Mesothelial cell of epicardium (in vitro differentiated cells): ENCODE data around the gene WDR17. TPM values are rescaled to one million over a fixed set of nuclear protein-coding genes. Genes with fewer than 3 reads are reported as not detected.

Experiments used
- DNase-seq, 2 experiments: peaks; one replicate each; pipeline ENCODE4 v3.0.0; 2021; ENCODE audit warnings: low spot score in 2 of 2; ENCODE audit not compliant: unreplicated experiment in 2 of 2
- H3K27ac Mint-ChIP-seq: 2 replicates; pipeline ENCODE4 v1.8.0; 2021; ENCODE audit warnings: mixed read lengths
- H3K27me3 Mint-ChIP-seq: 2 replicates; pipeline ENCODE4 v1.8.0; 2021; ENCODE audit warnings: low read depth, mixed read lengths
- H3K36me3 Mint-ChIP-seq: 2 replicates; pipeline ENCODE4 v1.8.0; 2021; ENCODE audit warnings: mixed read lengths
- H3K4me1 Mint-ChIP-seq: 2 replicates; pipeline ENCODE4 v1.8.0; 2021; ENCODE audit warnings: mixed read lengths
- H3K4me3 Mint-ChIP-seq: 2 replicates; pipeline ENCODE4 v1.8.0; 2021; ENCODE audit warnings: mild to moderate bottlenecking, moderate library complexity, mixed read lengths
- H3K9me3 Mint-ChIP-seq: 2 replicates; pipeline ENCODE4 v1.8.0; 2021; ENCODE audit warnings: mixed read lengths
- total RNA-seq: library from RNA; stranded (reverse); gene quantifications from 3 replicates; pipeline ENCODE4 v1.2.1, GENCODE V29; 2021
- TF ChIP-seq, protein P1 (sequence below): fragments of 200-600 bp; sonication (generic); IDR thresholded peaks from one replicate; pipeline ENCODE4 v1.5.0; 2021; ENCODE audit warnings: antibody characterized with exemption; ENCODE audit not compliant: unreplicated experiment

WDR17 gene
- total RNA-seq, 1 donor from 2014 or later, result 2.4 TPM

DNA sequence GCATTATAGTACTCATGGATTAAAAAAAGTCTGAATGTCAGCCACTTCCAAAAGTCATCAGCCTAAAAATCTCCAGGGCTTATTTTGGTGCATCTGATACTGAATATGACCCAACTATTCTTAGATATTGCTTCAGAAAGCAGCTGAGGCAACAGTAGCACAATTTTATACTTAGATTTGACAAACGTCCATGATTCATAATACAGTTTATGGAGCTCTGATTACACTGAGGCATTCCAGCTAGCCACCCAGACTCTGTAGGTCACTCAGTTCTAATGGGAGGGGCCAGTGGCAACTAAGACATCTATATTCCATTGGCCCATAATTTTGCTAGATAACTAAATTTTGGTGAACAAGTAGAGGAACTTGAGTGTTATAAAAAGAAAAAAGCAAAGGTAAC is 119.4 kb downstream of the WDR17 start:
- no peaks in the 10 kb centered on the region for H3K9me3 Mint-ChIP-seq
- H3K4me1 Mint-ChIP-seq, result no peaks in the 10 kb centered on the region
- TF ChIP-seq, protein P1, sequence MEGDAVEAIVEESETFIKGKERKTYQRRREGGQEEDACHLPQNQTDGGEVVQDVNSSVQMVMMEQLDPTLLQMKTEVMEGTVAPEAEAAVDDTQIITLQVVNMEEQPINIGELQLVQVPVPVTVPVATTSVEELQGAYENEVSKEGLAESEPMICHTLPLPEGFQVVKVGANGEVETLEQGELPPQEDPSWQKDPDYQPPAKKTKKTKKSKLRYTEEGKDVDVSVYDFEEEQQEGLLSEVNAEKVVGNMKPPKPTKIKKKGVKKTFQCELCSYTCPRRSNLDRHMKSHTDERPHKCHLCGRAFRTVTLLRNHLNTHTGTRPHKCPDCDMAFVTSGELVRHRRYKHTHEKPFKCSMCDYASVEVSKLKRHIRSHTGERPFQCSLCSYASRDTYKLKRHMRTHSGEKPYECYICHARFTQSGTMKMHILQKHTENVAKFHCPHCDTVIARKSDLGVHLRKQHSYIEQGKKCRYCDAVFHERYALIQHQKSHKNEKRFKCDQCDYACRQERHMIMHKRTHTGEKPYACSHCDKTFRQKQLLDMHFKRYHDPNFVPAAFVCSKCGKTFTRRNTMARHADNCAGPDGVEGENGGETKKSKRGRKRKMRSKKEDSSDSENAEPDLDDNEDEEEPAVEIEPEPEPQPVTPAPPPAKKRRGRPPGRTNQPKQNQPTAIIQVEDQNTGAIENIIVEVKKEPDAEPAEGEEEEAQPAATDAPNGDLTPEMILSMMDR, result no peak
- H3K4me3 Mint-ChIP-seq, result no peak overlapping the region
- H3K36me3 Mint-ChIP-seq, result no peaks in the 10 kb centered on the region
- DNase-seq, result no peak
- no peak overlapping the region for H3K27ac Mint-ChIP-seq
- no peaks in the 10 kb centered on the region for H3K27me3 Mint-ChIP-seq

DNA sequence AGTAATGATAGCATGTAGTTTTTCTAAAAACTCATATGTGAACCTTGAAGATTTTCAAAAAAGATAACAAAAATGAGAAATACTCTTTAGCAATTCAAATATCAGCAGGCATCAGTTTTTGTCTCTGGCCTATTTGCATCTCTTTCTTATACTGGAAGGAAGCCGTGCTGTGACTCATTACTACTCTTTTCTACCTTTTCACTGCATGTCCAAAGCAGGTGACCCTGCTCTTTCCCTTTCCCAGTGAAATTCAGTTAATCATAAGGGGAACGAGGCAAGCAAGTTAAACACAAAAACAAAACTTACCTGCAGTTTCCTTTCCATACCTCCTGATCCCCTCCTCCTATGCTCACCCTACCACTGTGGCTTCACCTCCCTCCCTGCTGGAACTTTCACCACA is 120.4 kb downstream of the WDR17 start:
- Mint-ChIP-seq H3K27me3 (no peaks in the 10 kb centered on the region), H3K36me3 (no peaks in the 10 kb centered on the region), H3K9me3 (no peaks in the 10 kb centered on the region), H3K4me3 (no peak overlapping the region), H3K27ac (no peak overlapping the region), H3K4me1 (no peaks in the 10 kb centered on the region)
- TF ChIP-seq, protein P1, result no peak
- no peak for DNase-seq

DNA sequence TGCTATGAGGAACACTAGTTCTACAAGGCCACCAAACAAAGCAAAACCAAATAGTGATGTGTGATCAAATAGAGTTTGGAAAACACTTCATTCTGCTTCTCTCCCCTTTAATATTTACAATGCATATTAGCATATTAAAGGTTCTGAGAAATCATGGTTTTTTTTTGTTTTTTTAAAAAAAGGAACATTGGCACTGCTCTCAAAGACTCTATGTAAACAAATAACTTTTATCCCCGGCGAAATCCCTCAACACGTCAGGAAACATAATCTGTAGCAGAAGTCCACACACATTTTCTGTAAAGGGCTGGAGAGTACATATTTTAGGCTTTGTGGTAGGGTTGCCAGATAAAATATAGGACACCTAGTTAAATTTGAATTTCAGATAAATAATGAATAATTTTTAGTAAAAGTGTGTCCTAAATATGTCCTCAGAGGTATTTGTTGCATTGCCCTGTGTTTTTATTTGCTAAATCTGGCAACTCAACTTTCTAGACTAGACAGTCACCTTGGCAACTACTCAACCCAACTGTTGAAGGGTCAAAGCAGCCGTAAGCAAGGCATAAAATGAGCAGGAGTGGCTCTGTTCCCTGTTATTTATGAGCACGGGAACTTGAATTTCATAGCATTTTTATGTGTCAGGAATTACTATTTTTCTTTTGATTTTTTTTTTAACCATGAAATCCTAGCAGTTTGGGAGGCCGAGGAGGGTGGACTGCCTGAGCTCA is 121.2 kb downstream of the WDR17 start:
- Mint-ChIP-seq H3K9me3 (no peaks in the 10 kb centered on the region), H3K4me3 (no peak overlapping the region), H3K27ac (no peak overlapping the region), H3K27me3 (no peaks in the 10 kb centered on the region), H3K36me3 (no peaks in the 10 kb centered on the region), H3K4me1 (no peaks in the 10 kb centered on the region)
- TF ChIP-seq, protein P1, result no peak
- no peak for DNase-seq

DNA sequence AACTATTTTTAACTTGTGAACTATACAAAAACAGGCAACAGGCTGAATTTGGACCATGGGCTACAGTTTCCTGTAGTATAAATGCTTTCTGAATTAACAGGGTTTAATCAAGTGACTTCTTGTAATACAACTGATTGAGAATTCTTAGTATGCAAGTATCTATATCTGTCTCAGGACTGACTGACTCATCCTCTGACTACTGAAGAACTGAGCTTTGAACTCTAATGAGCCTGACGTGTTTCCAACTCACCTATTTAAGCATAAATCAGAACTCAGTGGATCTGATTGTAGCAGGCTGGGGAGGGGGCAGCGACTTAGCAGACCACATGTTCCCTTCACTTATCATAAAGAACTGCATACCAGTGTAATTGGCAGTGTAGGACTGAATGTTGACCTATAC is 122.0 kb downstream of the WDR17 start:
- Mint-ChIP-seq H3K27ac (no peak overlapping the region), H3K4me1 (no peaks in the 10 kb centered on the region), H3K36me3 (no peaks in the 10 kb centered on the region), H3K4me3 (no peak overlapping the region), H3K9me3 (no peaks in the 10 kb centered on the region), H3K27me3 (no peaks in the 10 kb centered on the region)
- no peak for DNase-seq
- TF ChIP-seq, protein P1, result no peak

DNA sequence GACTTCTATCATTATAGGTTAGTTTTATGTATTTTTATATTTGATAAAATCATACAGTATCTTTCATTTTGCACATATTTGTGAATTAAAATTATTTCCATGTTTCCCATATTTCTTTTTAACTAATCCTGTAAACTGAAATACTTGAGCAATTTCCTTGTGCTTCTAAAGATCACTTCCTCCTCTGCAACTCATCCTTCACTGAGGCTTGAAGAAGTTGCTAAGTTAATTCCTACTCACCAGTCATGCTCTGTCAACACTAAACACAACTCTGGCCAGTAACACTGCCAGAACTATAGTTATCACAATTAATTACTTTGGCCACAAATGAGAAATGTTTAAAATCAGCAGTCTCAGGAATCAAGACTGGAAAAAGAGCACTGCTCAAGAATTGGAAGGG is 123.0 kb downstream of the WDR17 start:
- no peak overlapping the region for H3K27ac Mint-ChIP-seq
- H3K36me3 Mint-ChIP-seq, result no peaks in the 10 kb centered on the region
- DNase-seq, result no peak
- no peaks in the 10 kb centered on the region for H3K27me3 Mint-ChIP-seq
- H3K9me3 Mint-ChIP-seq, result no peaks in the 10 kb centered on the region
- TF ChIP-seq, protein P1, result no peak
- no peak overlapping the region for H3K4me3 Mint-ChIP-seq
- H3K4me1 Mint-ChIP-seq, result no peaks in the 10 kb centered on the region
